Activated T-cell treated with anti-CD3 and anti-CD28 coated beads, Interleukin-2, amount 50 U/mL, for 1 hour (primary cell): ENCODE data around the gene PTPRD.
"Not testable (repeated sequence)": the region's sequence is repeated elsewhere in the genome, so short reads cannot be mapped to it uniquely, and the experiment has no call there.

Source experiments
- DNase-seq: peaks from one replicate; pipeline ENCODE4 v3.0.0-alpha.2; 2020

PTPRD gene

DNA sequence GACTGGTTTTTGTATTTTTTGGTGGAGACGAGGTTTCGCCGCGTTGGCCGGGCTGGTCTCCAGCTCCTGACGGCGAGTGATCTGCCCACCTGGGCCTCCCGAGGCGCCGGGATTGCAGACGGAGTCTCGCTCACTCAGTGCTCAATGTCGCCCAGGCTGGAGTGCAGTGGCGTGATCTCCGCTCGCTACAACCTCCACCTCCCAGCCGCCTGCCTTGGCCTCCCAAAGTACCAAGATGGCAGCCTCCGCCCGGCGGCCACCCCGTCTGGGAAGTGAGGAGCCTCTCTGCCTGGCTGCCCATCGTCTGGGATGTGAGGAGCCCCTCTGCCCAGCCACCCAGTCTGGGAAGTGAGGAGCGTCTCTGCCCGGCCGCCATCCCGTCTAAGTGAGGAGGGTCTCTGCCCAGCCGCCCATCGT, 163.6 kb downstream of the PTPRD start:
- DNase-seq, result not testable (repeated sequence)

DNA sequence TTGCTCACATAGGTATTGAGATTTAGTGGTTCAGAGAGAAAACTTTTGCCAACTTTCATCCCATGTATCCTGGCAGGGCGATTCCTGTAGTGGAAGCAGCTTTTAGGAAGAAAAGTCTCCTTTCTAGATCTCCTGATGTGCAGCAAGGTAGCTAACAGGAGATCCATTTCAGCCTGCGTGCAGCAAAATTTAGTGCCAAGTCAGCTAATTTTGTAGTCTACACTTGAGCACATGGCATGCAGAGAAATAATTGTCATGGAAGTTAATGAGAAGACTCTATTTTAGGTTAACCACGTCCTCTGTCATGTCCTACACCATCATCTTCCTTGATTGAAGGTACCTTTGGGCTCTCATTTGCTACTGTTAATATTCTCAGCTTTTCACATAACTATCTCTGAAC, 165.8 kb downstream of the PTPRD start:
- no peak for DNase-seq

DNA sequence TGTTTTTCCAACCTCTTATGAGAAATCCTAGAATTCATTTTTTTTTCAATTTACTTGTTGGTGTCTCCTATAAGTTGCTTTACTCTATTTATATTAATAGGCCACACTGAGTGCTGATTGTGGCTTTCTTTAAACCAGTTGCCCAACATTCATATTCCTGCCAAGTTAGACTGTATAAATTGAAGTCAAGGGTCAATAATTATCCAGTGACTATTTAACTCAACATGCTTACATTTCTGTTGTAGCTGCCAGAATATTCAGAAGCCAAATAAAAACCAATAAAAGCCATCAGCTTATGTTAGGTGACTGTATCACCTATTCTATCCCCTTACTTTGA, 169.0 kb downstream of the PTPRD start:
- no peak for DNase-seq

DNA sequence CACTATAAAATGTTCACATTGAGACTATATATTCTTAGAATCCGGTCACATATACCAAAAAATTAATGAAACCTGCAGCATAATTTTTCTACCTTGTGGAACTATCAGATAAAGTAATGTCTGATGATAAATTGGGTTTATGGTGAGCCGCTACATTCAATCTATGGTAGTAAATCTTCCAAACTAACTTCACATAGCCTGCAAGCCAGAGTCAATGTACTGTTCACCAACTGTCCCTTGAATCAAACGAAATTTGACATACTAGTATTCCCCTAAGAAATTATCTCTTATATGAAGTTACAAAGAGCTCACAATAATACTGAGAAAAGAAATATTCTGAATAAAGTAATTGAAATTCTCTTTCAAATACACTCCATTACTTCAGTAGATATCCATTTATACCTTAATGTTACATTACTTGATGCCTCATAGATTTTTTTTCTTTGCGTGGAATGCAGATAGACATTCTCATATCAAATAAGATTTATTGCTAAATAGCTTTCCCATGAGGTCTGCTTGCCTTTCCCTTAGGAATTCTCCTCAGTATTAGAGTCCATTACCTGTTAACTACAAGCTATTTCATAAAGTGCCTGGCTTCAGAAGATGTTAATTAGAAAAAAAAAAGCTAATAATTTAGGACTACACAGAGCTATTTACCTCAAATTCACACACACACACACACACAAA, 169.5 kb downstream of the PTPRD start:
- no peak for DNase-seq

DNA sequence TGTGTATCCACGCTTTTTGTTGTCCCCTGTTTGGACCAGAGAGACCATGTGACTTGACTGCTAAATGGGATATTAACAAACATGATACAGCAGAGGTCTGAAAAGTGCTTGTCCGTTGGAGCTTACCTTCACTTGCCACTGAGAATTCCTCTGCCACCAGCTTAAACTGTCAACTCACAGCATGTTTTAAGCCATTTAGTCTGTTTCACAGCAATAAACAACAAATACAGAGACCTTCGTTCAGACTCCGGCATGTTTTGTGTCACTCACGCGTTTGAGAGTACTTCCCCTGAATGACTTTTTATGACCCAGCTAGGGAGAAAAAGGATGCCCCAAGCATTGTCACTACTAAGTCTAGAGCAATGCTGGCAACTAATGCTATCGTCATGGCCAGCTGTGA, 173.8 kb downstream of the PTPRD start:
- DNase-seq, result no peak

DNA sequence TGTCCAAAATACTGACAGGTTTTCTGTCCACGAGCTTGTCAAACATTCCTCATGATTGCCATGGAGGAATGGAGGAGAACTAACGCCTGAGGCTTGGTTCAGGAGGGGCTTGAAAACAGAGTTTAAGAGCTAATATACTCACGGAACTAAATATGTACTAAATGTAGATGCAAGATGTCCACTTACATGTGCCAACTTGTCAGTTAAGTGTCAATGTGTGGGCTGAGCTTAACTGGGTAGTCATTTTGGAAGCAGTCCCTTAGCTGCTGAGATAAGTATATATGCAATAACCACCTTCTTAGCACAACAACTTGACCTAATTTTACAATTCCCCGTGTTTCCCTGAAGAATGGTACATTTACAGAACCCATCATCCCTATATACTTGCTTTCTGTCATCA, 176.0 kb downstream of the PTPRD start:
- no peak for DNase-seq

DNA sequence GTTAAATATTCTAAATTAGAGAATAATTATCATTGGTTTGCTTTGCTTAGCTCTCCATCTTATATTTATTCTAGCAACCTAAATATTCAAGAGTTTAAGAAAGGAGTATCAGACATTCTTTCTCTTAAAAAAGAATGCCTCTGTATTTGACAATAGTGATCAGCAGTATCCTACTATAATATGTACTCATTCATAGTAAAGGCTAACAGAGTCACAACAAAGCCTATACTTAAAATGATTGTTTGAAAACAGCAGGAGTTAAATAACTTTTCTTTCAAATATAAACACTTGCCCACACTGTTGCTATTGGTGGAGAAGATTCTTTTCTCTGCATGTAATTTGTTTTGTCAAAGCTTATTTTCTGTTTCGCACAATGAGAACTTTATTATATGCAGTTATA, 178.4 kb downstream of the PTPRD start:
- DNase-seq, result no peak

DNA sequence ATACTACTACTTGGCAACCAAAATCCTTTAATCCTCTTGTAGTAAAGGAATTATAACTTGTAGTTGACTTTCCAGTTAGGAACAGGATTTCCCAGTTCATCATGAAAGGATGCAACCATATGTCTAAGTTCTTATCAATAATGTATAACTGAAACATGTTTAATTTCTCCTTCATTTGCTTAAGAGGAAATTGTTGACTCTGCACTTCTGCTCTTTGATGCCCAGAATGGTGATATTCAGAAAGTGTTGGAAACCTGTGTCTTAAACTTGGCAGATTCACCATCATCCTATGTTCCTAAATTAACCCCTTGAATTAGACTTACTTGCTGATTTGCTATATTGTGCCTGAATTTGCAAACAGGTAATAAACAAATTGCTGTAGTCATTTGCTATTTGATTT, 201.5 kb downstream of the PTPRD start:
- DNase-seq, result no peak

DNA sequence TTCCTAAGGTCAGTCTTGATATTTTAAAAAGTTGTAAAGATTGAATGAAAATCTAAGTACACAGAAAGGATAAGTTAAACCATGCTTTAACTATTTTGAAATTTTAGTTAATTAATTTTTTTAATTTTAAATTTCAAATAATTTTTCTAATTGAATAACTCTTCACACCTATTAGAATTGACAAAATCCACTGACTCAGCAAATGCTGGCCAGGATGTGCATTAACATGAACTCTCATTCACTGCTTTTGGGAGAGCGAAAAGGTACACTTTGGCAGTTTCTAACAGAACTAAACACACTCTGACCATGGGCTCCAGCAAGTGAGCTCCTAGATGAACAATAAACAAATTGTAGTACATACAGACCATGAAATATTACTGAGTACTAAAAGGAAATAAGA, 209.5 kb downstream of the PTPRD start:
- no peak for DNase-seq

DNA sequence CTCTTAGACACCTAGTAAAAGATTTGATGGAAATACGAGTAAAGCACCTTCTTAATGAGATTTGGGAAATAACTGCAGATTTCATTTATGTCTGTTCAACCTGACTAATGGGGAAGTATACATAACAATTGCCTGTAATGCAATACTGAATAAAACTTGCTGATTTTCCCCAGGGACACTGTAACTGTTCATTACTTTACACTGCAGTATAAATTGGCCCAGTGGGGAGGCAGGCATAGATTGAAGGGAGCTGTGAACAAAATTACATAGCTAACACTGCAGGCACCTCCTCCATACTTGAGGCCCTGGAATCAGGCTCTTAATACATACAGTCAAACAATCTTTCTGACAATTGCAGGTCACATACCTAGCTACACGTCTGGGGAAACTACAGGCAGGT, 216.2 kb downstream of the PTPRD start:
- no peak for DNase-seq

DNA sequence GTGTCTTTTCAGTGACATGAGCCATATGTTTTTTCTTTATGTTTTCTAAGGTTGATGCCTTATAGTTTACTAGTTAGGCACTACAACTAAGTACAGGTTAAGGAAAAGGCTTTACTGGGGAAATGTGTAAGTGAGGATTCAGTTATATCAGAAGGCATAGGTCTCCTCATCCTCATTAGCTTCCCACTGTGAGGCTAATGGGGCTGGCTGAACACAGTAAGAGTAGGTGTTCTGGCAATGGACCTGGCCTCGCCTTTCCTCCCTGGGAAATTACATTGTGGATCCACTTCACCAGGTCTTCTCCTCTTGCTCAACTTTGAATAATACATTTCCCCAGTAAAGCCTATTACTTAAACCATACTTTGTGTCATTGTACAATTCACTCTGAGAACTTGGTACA, 225.5 kb downstream of the PTPRD start:
- DNase-seq, result no peak

DNA sequence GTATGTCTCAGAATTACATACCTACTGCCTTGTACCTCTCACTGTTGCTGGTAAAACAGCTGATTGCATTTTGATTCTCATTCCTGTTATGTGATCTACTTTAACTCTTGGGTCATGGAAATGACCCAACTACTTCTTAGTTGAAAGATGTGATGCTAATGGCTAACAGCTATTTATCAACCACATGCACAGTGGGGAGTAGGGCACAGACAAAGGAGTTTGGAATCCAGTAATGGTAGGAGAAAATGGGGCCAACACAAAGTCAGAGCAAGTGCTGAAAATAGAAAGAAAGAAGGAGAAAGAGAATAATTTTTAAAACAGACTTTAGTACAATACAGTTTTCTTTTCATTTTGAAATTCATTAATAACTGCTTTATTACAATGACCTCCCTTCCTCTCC, 241.0 kb downstream of the PTPRD start:
- DNase-seq, result no peak

DNA sequence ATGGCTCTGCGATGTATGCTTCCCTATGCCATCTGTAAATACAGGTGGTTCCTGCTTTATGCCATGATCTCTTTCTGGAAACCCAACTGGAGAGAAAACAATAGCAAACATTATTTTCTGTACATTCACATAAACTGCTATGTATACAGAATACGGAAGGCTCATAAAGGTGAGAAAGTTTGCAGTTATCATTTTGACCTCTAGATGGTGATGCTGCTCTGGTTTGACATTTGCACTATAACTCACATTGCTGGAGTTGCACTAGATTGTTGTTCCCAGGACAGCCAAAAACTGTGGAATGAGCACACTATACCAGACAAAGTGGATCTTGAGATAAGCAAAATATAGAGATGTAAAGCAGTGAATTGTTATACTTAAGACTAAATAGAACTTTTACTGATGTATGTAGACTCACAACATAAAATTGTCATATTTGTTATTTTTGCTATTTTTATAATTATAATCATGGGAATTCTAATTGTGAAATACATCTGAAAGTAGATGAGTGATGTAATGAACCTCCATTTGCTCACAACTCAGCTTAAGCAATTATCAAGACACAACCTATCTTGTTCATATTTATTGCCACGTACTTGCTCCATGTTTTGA, 246.5 kb downstream of the PTPRD start:
- DNase-seq, result no peak

DNA sequence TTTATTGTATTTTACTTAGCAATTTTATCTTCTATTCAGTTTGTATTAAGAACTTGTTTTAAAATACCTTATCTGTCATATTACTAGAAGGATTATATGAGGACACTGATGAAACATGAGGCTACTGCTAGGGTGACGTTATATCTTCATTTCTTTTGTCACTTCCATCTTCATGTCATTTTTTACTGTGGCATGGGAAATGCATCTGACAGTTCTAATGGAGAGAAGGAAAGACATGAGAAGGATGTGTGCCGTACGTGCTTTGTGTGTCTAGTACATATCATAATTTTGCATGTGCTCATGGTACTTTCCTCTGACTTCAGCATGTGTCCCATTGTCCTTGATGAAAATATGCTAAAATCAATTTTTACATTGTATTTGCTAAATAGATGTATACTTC, 258.2 kb downstream of the PTPRD start:
- DNase-seq, result no peak

DNA sequence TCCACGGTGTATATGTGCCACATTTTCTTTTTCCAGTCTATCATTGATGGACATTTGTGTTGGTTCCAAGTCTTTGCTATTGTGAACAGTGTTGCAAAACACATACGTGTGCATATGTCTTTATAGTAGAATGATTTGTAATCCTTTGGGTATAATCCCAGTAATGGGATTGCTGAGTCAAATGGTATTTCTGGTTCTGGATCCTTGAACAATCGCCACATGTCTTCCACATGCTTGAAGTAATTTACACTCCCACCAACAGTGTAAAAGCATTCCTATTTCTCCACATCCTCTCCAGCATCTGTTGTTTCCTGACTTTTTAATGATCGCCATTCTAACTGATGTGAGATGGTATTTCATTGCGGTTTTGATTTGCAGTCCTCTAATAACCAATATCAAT, 267.2 kb downstream of the PTPRD start:
- not testable (repeated sequence) for DNase-seq

DNA sequence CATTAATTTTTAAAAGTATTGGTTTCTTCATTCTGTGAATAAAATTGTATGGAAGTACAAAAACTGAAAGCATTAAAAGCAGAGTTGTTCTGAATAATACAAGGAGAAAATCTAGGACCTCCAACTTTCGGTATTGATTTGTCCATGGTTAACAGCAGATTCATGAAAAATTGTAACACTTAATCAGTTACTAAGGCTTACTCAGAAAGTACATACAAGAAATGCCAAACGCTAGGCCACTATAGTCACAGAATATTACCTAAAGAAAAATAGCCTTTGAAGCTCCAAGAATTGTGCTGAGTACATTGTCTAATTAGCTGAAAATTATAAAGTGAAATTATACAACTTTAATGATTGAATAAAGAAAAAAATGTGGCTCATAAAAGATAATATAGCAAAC, 271.7 kb downstream of the PTPRD start:
- no peak for DNase-seq

DNA sequence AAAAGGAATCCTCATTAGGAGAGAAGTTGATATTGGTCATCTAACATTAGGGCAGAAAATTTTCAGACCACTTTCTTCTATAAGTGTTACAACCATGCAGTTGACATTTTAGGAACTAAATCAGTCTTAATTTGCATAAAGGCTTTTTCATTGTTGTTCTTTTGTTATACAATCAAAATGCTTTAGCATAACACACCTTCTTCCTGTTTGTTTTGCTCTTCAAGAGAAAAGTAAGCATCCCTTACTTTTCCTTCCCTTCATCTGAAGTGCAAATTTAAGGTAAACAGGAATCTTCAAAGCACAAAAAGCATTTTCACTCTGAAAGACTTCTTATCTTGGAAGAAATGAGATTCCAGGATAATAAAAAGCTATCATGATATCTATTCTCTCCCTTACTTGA, 273.6 kb downstream of the PTPRD start:
- DNase-seq, result no peak

DNA sequence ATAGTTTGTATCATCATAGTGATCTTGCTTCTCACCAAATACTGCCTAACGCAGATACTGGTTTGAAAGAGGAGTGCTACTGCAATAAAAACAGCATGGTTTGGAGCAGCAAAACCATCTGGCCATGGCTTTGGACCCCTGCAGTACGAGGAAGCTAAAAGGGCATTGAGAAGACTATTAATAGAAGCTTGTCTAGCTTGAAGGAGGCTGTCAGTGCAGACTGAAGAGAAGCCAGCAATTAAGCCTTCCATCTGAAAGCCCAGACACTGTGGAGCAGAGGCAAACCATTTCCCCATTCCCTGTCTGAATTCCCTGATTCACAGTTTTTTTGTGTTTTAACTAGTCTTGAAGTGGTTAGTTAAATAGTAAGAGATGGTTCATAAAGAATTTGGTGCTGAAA, 281.6 kb downstream of the PTPRD start:
- DNase-seq, result no peak

DNA sequence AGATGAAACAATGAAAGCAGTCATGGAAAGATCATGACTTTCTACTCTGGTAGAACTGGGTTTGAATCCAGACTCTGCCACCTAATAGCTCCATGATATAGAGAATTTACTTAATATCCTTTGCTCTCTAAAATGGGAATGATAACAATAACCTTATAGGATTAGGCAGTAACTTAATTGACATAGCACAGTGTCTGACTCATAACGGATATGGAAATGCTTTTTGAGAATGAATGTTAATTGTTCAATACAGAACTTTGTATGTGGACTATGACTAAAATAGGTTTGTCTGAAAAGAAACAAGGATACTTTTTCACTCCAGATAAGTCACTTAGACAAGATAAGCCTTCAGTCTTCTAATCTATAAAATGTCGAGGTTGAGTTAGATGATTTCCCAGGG, 330.7 kb downstream of the PTPRD start:
- no peak for DNase-seq

DNA sequence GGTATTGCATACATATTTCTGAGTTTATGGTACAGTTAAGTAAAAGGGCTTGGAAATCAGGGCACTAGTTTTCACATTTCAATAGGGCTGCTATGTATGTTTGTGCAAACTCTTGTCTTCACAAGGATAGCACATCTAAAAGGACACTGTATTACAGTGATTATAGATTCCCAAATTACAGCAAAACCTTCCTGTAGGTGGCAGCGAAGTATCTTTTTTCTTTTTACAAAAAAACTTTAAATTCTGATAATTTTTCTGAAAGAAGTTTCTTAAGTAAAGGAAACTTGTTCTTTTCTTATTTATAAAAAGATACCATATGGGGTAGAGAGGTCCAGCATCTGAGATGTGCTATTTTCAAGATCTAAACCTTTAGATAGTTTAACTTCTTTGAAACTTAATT, 337.8 kb downstream of the PTPRD start:
- DNase-seq, result no peak

DNA sequence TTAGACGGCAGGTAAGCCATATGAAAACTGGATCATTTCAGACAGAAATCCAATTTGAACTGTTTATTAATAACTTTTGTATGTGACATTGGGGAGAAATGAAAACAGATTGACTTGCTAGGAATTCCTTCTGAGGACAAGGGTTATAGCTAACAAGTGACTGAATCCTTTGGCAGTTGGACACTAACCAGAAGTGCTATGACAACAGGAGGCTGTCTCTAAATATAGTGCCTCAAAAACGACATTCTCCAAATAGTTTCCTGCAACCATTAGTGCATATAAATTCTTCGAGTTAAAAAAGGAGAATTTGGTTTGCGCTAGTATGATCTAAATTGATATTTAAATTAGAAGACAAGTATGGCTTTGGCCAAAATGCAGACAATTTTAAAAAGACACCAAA, 338.6 kb downstream of the PTPRD start:
- DNase-seq, result no peak

DNA sequence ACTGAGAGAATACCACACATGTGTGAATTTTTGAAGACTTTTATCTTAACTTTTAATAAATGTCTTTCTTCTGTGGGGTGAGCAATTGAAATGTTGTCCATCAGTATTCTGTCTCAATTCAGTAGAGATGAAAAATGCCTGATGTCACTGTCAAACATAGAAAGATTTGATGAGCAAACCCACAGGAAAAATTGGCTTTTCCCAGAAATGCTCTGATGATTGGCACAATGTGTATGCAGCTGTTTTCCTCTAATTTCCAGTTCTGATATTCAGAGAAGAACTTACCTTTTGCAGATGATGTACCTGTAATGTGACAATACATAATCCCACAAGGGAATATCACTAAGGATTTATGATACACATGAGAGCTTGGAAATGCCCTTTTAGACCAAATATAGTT, 340.0 kb downstream of the PTPRD start:
- DNase-seq, result no peak

DNA sequence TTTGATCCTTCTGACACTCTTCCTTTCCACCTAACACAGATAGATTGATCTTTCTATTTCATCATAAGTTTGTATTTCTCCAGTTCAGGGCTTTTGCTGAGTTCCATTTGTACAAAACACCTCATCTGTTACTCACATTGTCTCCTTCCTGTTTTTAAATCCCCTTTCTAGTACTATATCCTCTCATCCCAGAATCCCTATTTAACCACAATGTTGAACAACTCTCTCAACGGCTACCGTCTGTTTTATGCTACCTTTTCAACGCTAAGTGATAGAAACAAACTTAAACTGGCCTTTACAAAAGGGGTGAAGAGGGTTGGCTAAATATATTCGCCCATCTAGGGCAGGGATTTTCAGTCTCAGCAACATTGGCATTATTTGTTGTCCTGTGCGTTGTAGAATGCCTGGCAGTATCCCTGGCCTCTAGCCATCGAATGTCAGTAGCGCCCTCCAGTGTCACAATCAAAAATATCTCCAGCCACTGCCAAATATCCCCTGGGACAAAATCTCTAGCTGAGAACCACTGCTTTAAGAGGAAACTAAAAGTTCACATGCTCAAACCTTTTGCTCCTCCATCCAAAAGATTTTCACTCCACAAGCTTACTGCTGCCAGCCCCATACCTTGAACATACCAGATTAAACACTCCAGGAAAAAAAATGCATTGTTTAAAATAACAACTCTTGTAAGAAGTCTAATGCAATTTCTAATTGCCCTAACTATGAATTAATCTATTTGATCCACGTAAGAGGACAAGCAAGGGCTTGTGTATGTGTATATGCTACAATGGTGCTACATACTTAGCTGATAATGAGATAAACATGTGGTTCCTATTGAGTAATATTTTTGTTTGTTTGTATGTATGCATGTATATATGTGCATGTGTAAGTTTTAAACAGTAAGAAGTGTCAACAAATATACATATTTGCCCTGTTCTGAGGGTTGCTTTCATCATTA, 344.0 kb downstream of the PTPRD start:
- no peak for DNase-seq

DNA sequence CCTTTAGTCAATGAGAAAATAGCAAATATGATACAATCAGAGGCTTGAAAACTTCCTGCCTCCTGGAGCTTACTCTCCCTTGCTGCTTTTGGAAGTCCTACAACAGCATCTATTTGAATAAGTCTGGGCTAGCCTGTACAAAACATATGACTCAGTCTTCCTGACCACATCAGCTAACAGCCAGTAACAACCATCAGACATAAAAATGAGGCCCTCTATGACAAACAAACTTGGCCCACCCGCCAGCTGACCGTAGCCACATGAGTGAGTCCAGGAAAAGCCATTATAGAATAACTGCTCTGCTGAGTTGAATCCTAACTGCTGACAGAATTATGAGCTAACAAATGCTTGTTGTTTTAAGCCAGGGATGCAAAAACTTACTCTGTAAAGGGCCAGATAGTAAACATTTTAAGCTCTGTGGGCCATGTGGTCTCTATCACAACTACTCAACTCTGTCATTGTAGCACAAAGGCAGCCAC, 347.6 kb downstream of the PTPRD start:
- DNase-seq, result no peak
